ENCODE measurements around the gene RBL1.

GRCh38 chr20:36971103-36971502 is 124.7 kb downstream of the RBL1 start:
- TF ChIP-seq ZNF530 (tag by site-specific recombination; IDR thresholded peaks at IDR 0.05; ENCODE audit: low read depth) (no peak), HOXA7 (CRISPR knock-in tag; IDR thresholded peaks at IDR 0.05; ENCODE audit: borderline replicate concordance) (no peak), ZNF639 (tag by site-specific recombination; IDR thresholded peaks at IDR 0.05) (no peak), ZNF311 (tag by site-specific recombination; IDR thresholded peaks at IDR 0.05; ENCODE audit: borderline replicate concordance) (no peak), RBAK (tag by site-specific recombination; IDR thresholded peaks at IDR 0.05) (no peak), CTCF (tag by site-specific recombination; IDR thresholded peaks at IDR 0.05) (no peak), EGR2 (tag by site-specific recombination; IDR thresholded peaks at IDR 0.05; ENCODE audit: low read depth) (no peak), ZNF776 (tag by site-specific recombination; IDR thresholded peaks at IDR 0.05; ENCODE audit: borderline replicate concordance) (no peak), ZFP37 (tag by site-specific recombination; IDR thresholded peaks at IDR 0.05) (no peak), PBX3 (CRISPR knock-in tag; IDR thresholded peaks at IDR 0.05) (no peak), ZEB2 (tag by site-specific recombination; IDR thresholded peaks at IDR 0.05) (no peak)
- TF ChIP-seq, protein P1, sequence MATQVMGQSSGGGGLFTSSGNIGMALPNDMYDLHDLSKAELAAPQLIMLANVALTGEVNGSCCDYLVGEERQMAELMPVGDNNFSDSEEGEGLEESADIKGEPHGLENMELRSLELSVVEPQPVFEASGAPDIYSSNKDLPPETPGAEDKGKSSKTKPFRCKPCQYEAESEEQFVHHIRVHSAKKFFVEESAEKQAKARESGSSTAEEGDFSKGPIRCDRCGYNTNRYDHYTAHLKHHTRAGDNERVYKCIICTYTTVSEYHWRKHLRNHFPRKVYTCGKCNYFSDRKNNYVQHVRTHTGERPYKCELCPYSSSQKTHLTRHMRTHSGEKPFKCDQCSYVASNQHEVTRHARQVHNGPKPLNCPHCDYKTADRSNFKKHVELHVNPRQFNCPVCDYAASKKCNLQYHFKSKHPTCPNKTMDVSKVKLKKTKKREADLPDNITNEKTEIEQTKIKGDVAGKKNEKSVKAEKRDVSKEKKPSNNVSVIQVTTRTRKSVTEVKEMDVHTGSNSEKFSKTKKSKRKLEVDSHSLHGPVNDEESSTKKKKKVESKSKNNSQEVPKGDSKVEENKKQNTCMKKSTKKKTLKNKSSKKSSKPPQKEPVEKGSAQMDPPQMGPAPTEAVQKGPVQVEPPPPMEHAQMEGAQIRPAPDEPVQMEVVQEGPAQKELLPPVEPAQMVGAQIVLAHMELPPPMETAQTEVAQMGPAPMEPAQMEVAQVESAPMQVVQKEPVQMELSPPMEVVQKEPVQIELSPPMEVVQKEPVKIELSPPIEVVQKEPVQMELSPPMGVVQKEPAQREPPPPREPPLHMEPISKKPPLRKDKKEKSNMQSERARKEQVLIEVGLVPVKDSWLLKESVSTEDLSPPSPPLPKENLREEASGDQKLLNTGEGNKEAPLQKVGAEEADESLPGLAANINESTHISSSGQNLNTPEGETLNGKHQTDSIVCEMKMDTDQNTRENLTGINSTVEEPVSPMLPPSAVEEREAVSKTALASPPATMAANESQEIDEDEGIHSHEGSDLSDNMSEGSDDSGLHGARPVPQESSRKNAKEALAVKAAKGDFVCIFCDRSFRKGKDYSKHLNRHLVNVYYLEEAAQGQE (tag by site-specific recombination; IDR thresholded peaks at IDR 0.05), result no peak

All from HEK293 (cell line).